Thyroid gland (tissue), 4 donors: ENCODE data around the gene SYNE3. TPM values are rescaled to one million over a fixed set of nuclear protein-coding genes. Genes with fewer than 3 reads are reported as not detected.

Experiments
- DNase-seq, 2 donors: peaks; one replicate each; pipeline ENCODE4 v3.0.0-alpha.2; 2019
- H3K27ac ChIP-seq, 3 donors: fragments of 200-600 bp; sonication (generic); 1 replicate in 2 of 3; 2 replicates in 1 of 3; pipeline ENCODE4 v1.5.1; 2016 to 2019; ENCODE audit warnings: mild to moderate bottlenecking in 1 of 3, moderate library complexity in 1 of 3
- H3K27me3 ChIP-seq: fragments of 200-600 bp; sonication (generic); one replicate; pipeline ENCODE4 v1.5.1; 2019
- H3K36me3 ChIP-seq, 2 donors: fragments of 200-600 bp; sonication (generic); one replicate each; pipeline ENCODE4 v1.5.1; 2016 to 2019
- H3K4me1 ChIP-seq, 2 donors: fragments of 200-600 bp; sonication (generic); one replicate each; pipeline ENCODE4 v1.5.1; 2017 to 2019
- H3K4me3 ChIP-seq, 3 donors: fragments of 200-600 bp; sonication (generic); replicated peaks in 1 of 3; 1 replicate in 2 of 3; 2 replicates in 1 of 3; pipeline ENCODE4 v1.5.1; 2016; ENCODE audit warnings: mild to moderate bottlenecking in 1 of 3
- H3K9me3 ChIP-seq: fragments of 200-600 bp; sonication (generic); one replicate; pipeline ENCODE4 v1.5.1; 2017
- CTCF ChIP-seq, 6 experiments: fragments of 200-600 bp in 3 of 6; fragments of 450-650 bp in 3 of 6; sonication (generic) in 3 of 6; IDR thresholded peaks; one replicate each; pipeline ENCODE4 v1.5.1; 2016 to 2019; ENCODE audit warnings: antibody characterized with exemption in 6 of 6, mild to moderate bottlenecking in 2 of 6, inconsistent platforms in 1 of 6, moderate library complexity in 1 of 6
- POLR2A ChIP-seq, 2 donors: fragments of 450-650 bp; IDR thresholded peaks; one replicate each; pipeline ENCODE4 v1.6.1; 2017; ENCODE audit warnings: antibody characterized with exemption in 2 of 2, mild to moderate bottlenecking in 2 of 2, moderate library complexity in 1 of 2
- WGBS, 2 donors: methylation state at CpG; one replicate each; pipeline ENCODE4 v1.1.5; 2017; 5-methylcytosine and 5-hydroxymethylcytosine counted together
- intact Hi-C: fragments of 100-400 bp; cut with DNase I; formaldehyde crosslinking; loops from one replicate; pipeline ENCODE4 v1.15.1; 2023
- total RNA-seq, 4 donors: library from RNA; depleted of rRNA; stranded (reverse); fragments of >200 nt; gene quantifications; one replicate each; pipeline ENCODE4 v1.2.3, GENCODE V29; 2016

SYNE3 gene
- total RNA-seq, 4 donors from 2014 or later = 9.7 to 21.9 (median 17.6) TPM

GRCh38 chr14:95498622-95499353, 17.7 kb downstream of the SYNE3 start:
- TF ChIP-seq CTCF (IDR thresholded peaks at IDR 0.05) (no peak), POLR2A (IDR thresholded peaks at IDR 0.05) (no peak)
- DNase-seq = peak; percentile 40 to 56
- no peaks in the 10 kb centered on the region for H3K27me3 ChIP-seq
- H3K4me3 ChIP-seq = no peak overlapping the region
- peak overlapping the region in 1 of 3 donors; percentile 11 for H3K27ac ChIP-seq
- WGBS, 2 donors = 27 to 36% methylated on average over 9 of the region's 9 CpGs
- H3K9me3 ChIP-seq = no peaks in the 10 kb centered on the region
- peaks cover 31 to 41% of the 10 kb centered on the region in 2 donors for H3K4me1 ChIP-seq
- intact Hi-C loops = no loop called here
- H3K36me3 ChIP-seq = no peaks in the 10 kb centered on the region

- Histone ChIP-seq H3K27me3 (no peaks in the 10 kb centered on the region), H3K4me1 (peaks cover 31 to 41% of the 10 kb centered on the region in 2 donors), H3K36me3 (no peaks in the 10 kb centered on the region), H3K9me3 (no peaks in the 10 kb centered on the region), H3K4me3 (no peak overlapping the region), H3K27ac (peak overlapping the region in 1 of 3 donors; percentile 10)
- intact Hi-C loops = no loop called here
- TF ChIP-seq POLR2A (IDR thresholded peaks at IDR 0.05) (no peak), CTCF (IDR thresholded peaks at IDR 0.05) (no peak)
- DNase-seq = peak; percentile 64 to 74
- WGBS, 2 donors = 45 to 47% methylated on average over 9 of the region's 9 CpGs
Observed at GRCh38 chr14:95497561-95498011, 18.9 kb downstream of the SYNE3 start.

- intact Hi-C loops = no loop called here
- Histone ChIP-seq H3K36me3 (no peaks in the 10 kb centered on the region), H3K4me1 (peaks cover 31 to 41% of the 10 kb centered on the region in 2 donors), H3K27me3 (no peaks in the 10 kb centered on the region), H3K9me3 (no peaks in the 10 kb centered on the region), H3K4me3 (no peak overlapping the region), H3K27ac (peak overlapping the region; percentile 10 to 62 (median 25))
- no peak for TF ChIP-seq CTCF (IDR thresholded peaks at IDR 0.05)
- TF ChIP-seq POLR2A (IDR thresholded peaks at IDR 0.05) = no peak
- 9 to 18% methylated on average over 4 of the region's 4 CpGs for WGBS, 2 donors
- DNase-seq = peak; percentile 51
Observed at GRCh38 chr14:95496690-95497259, 19.7 kb downstream of the SYNE3 start.

- Histone ChIP-seq H3K27ac (peak overlapping the region in 2 of 3 donors; percentile 19 to 54), H3K27me3 (no peaks in the 10 kb centered on the region), H3K9me3 (no peaks in the 10 kb centered on the region), H3K4me3 (no peak overlapping the region), H3K4me1 (peaks cover 31 to 41% of the 10 kb centered on the region in 2 donors), H3K36me3 (no peaks in the 10 kb centered on the region)
- intact Hi-C loops = no loop called here
- 29 to 32% methylated on average over 4 of the region's 4 CpGs for WGBS, 2 donors
- TF ChIP-seq CTCF (IDR thresholded peaks at IDR 0.05) = no peak
- no peak for TF ChIP-seq POLR2A (IDR thresholded peaks at IDR 0.05)
- no peak for DNase-seq
Observed at GRCh38 chr14:95496111-95496681, 20.3 kb downstream of the SYNE3 start.
